CD1c-positive myeloid dendritic cell (primary cell): Measurements from ENCODE around the gene NEGR1.

Source experiments
- DNase-seq: peaks from one replicate; pipeline ENCODE4 v3.0.0-alpha.2; 2016; ENCODE audit errors: extremely low spot score

The NEGR1 gene

GRCh38 chr1:71850936-71851335, 431.4 kb downstream of the NEGR1 start:
- DNase-seq, result no peak

- DNase-seq, result no peak
Observed at GRCh38 chr1:71850515-71850914, 431.8 kb downstream of the NEGR1 start.

GRCh38 chr1:71843012-71843411, 439.3 kb downstream of the NEGR1 start:
- no peak for DNase-seq

- no peak for DNase-seq
Observed at GRCh38 chr1:71839876-71840275, 442.5 kb downstream of the NEGR1 start.

GRCh38 chr1:71836904-71837303, 445.4 kb downstream of the NEGR1 start:
- DNase-seq, result no peak

- no peak for DNase-seq
Observed at GRCh38 chr1:71835442-71835813, 446.9 kb downstream of the NEGR1 start.

GRCh38 chr1:71834601-71835441, 447.5 kb downstream of the NEGR1 start:
- DNase-seq, result no peak

- no peak for DNase-seq
Observed at GRCh38 chr1:71831646-71832045, 450.7 kb downstream of the NEGR1 start.

GRCh38 chr1:71829346-71829745, 453.0 kb downstream of the NEGR1 start:
- no peak for DNase-seq

- no peak for DNase-seq
Observed at GRCh38 chr1:71828431-71829012, 453.8 kb downstream of the NEGR1 start.

- DNase-seq, result no peak
Observed at GRCh38 chr1:71823708-71824305, 458.5 kb downstream of the NEGR1 start.

- no peak for DNase-seq
Observed at GRCh38 chr1:71817028-71817427, 465.3 kb downstream of the NEGR1 start.

GRCh38 chr1:71809085-71809484, 473.3 kb downstream of the NEGR1 start:
- no peak for DNase-seq

GRCh38 chr1:71804140-71804539, 478.2 kb downstream of the NEGR1 start:
- DNase-seq, result no peak

- no peak for DNase-seq
Observed at GRCh38 chr1:71796006-71796405, 486.3 kb downstream of the NEGR1 start.

GRCh38 chr1:71792264-71792663, 490.1 kb downstream of the NEGR1 start:
- no peak for DNase-seq

- no peak for DNase-seq
Observed at GRCh38 chr1:71788113-71788512, 494.2 kb downstream of the NEGR1 start.

- DNase-seq, result no peak
Observed at GRCh38 chr1:71787699-71788098, 494.6 kb downstream of the NEGR1 start.

- no peak for DNase-seq
Observed at GRCh38 chr1:71786218-71786617, 496.1 kb downstream of the NEGR1 start.

- DNase-seq, result no peak
Observed at GRCh38 chr1:71785450-71785849, 496.9 kb downstream of the NEGR1 start.

GRCh38 chr1:71785000-71785399, 497.3 kb downstream of the NEGR1 start:
- DNase-seq, result no peak

GRCh38 chr1:71784241-71784640, 498.1 kb downstream of the NEGR1 start:
- no peak for DNase-seq

- DNase-seq, result no peak
Observed at GRCh38 chr1:71783071-71783470, 499.3 kb downstream of the NEGR1 start.
